ENCODE data around the gene CLDN20. TPM values are rescaled to one million over a fixed set of nuclear protein-coding genes. Genes with fewer than 3 reads are reported as not detected.

Gene CLDN20
- total RNA-seq, 4 donors from 2014 or later, result 1.5 to 4.4 (median 3.3) TPM

GRCh38 chr6:155245193-155245592 lies 18.6 kb upstream of the CLDN20 start:
- Histone ChIP-seq H3K36me3 (peaks cover 0 to 3% (median 0%) of the 10 kb centered on the region in 3 donors), H3K9me3 (no peaks in the 10 kb centered on the region), H3K27me3 (no peaks in the 10 kb centered on the region), H3K27ac (no peak overlapping the region), H3K4me1 (peaks cover 0 to 8% (median 0%) of the 10 kb centered on the region in 4 donors), H3K4me3 (no peak overlapping the region)
- DNase-seq (ENCODE audit: low spot score in 2 of 2), result no peak
- WGBS, 2 donors, result 88 to 89% methylated on average over 7 of the region's 7 CpGs
- TF ChIP-seq POLR2A (IDR thresholded peaks at IDR 0.05) (no peak), CTCF (IDR thresholded peaks at IDR 0.05) (no peak), EP300 (IDR thresholded peaks at IDR 0.05) (no peak)

GRCh38 chr6:155245831-155246230 lies 18.0 kb upstream of the CLDN20 start:
- Histone ChIP-seq H3K4me3 (no peak overlapping the region), H3K4me1 (peaks cover 0 to 8% (median 0%) of the 10 kb centered on the region in 4 donors), H3K27ac (no peak overlapping the region), H3K36me3 (peaks cover 0 to 8% (median 0%) of the 10 kb centered on the region in 3 donors), H3K9me3 (no peaks in the 10 kb centered on the region), H3K27me3 (no peaks in the 10 kb centered on the region)
- WGBS, 2 donors, result 87 to 90% methylated on average over 3 of the region's 3 CpGs
- TF ChIP-seq CTCF (IDR thresholded peaks at IDR 0.05) (no peak), POLR2A (IDR thresholded peaks at IDR 0.05) (no peak), EP300 (IDR thresholded peaks at IDR 0.05) (no peak)
- no peak for DNase-seq (ENCODE audit: low spot score in 2 of 2)

GRCh38 chr6:155246825-155247224 lies 17.0 kb upstream of the CLDN20 start:
- DNase-seq (ENCODE audit: low spot score in 2 of 2), result no peak
- no peak overlapping the region for H3K27ac ChIP-seq
- TF ChIP-seq POLR2A (IDR thresholded peaks at IDR 0.05) (no peak), EP300 (IDR thresholded peaks at IDR 0.05) (no peak), CTCF (IDR thresholded peaks at IDR 0.05) (no peak)
- H3K36me3 ChIP-seq, result peaks cover 0 to 17% (median 0%) of the 10 kb centered on the region in 3 donors
- 100% methylated on average over 2 of the region's 2 CpGs for WGBS, 2 donors
- H3K4me3 ChIP-seq, result no peak overlapping the region
- no peaks in the 10 kb centered on the region for H3K27me3 ChIP-seq
- H3K4me1 ChIP-seq, result peaks cover 0 to 8% (median 0%) of the 10 kb centered on the region in 4 donors
- no peaks in the 10 kb centered on the region for H3K9me3 ChIP-seq

GRCh38 chr6:155247618-155248007 lies 16.2 kb upstream of the CLDN20 start:
- H3K4me3 ChIP-seq, result no peak overlapping the region
- H3K27ac ChIP-seq, result no peak overlapping the region
- H3K4me1 ChIP-seq, result peaks cover 0 to 8% (median 0%) of the 10 kb centered on the region in 4 donors

More at GRCh38 chr6:155247618-155248007, 16.2 kb upstream of the CLDN20 start:
- DNase-seq (ENCODE audit: low spot score in 2 of 2), result no peak
- H3K27me3 ChIP-seq, result no peaks in the 10 kb centered on the region
- 73 to 84% methylated on average over 5 of the region's 5 CpGs for WGBS, 2 donors
- H3K9me3 ChIP-seq, result no peaks in the 10 kb centered on the region
- H3K36me3 ChIP-seq, result peaks cover 0 to 25% (median 0%) of the 10 kb centered on the region in 3 donors
- no peak for TF ChIP-seq POLR2A (IDR thresholded peaks at IDR 0.05)
- TF ChIP-seq CTCF (IDR thresholded peaks at IDR 0.05), result no peak
- no peak for TF ChIP-seq EP300 (IDR thresholded peaks at IDR 0.05)
